ENCODE measurements around the gene SLC2A11. TPM values are rescaled to one million over a fixed set of nuclear protein-coding genes. Genes with fewer than 3 reads are reported as not detected.

The SLC2A11 gene
- total RNA-seq, 1 donor from 2014 or later = 52.4 TPM

- Mint-ChIP-seq H3K4me3 (ENCODE audit: unreplicated experiment) (no peak overlapping the region), H3K27ac (ENCODE audit: unreplicated experiment) (peak overlapping the region; percentile 34), H3K4me1 (ENCODE audit: low read depth, unreplicated experiment) (peaks cover 8% of the 10 kb centered on the region), H3K36me3 (ENCODE audit: unreplicated experiment) (no peaks in the 10 kb centered on the region), H3K27me3 (ENCODE audit: unreplicated experiment) (peaks cover 18% of the 10 kb centered on the region), H3K9me3 (ENCODE audit: unreplicated experiment) (peaks cover 20% of the 10 kb centered on the region)
- TF ChIP-seq, protein P1, sequence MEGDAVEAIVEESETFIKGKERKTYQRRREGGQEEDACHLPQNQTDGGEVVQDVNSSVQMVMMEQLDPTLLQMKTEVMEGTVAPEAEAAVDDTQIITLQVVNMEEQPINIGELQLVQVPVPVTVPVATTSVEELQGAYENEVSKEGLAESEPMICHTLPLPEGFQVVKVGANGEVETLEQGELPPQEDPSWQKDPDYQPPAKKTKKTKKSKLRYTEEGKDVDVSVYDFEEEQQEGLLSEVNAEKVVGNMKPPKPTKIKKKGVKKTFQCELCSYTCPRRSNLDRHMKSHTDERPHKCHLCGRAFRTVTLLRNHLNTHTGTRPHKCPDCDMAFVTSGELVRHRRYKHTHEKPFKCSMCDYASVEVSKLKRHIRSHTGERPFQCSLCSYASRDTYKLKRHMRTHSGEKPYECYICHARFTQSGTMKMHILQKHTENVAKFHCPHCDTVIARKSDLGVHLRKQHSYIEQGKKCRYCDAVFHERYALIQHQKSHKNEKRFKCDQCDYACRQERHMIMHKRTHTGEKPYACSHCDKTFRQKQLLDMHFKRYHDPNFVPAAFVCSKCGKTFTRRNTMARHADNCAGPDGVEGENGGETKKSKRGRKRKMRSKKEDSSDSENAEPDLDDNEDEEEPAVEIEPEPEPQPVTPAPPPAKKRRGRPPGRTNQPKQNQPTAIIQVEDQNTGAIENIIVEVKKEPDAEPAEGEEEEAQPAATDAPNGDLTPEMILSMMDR (IDR thresholded peaks at IDR 0.05; ENCODE audit: partially characterized antibody, unreplicated experiment) = no peak
- DNase-seq = no peak
These were observed 16.4 kb upstream of the SLC2A11 start for GRCh38 chr22:23841292-23841691.

GRCh38 chr22:23841736-23842445 is 15.8 kb upstream of the SLC2A11 start:
- H3K4me3 Mint-ChIP-seq (ENCODE audit: unreplicated experiment) = no peak overlapping the region
- H3K36me3 Mint-ChIP-seq (ENCODE audit: unreplicated experiment) = no peaks in the 10 kb centered on the region
- H3K9me3 Mint-ChIP-seq (ENCODE audit: unreplicated experiment) = peaks cover 20% of the 10 kb centered on the region
- peaks cover 15% of the 10 kb centered on the region for H3K27me3 Mint-ChIP-seq (ENCODE audit: unreplicated experiment)
- peak overlapping the region; percentile 34 for H3K27ac Mint-ChIP-seq (ENCODE audit: unreplicated experiment)
- peaks cover 8% of the 10 kb centered on the region for H3K4me1 Mint-ChIP-seq (ENCODE audit: low read depth, unreplicated experiment)
- DNase-seq = no peak
- TF ChIP-seq, protein P1 (IDR thresholded peaks at IDR 0.05; ENCODE audit: partially characterized antibody, unreplicated experiment) = no peak

GRCh38 chr22:23842599-23842998 is 15.1 kb upstream of the SLC2A11 start:
- Mint-ChIP-seq H3K36me3 (ENCODE audit: unreplicated experiment) (no peaks in the 10 kb centered on the region), H3K4me3 (ENCODE audit: unreplicated experiment) (no peak overlapping the region), H3K9me3 (ENCODE audit: unreplicated experiment) (peaks cover 18% of the 10 kb centered on the region), H3K27me3 (ENCODE audit: unreplicated experiment) (peaks cover 15% of the 10 kb centered on the region), H3K27ac (ENCODE audit: unreplicated experiment) (no peak overlapping the region), H3K4me1 (ENCODE audit: low read depth, unreplicated experiment) (peaks cover 8% of the 10 kb centered on the region)
- DNase-seq = no peak
- TF ChIP-seq, protein P1 (IDR thresholded peaks at IDR 0.05; ENCODE audit: partially characterized antibody, unreplicated experiment) = no peak

DNA sequence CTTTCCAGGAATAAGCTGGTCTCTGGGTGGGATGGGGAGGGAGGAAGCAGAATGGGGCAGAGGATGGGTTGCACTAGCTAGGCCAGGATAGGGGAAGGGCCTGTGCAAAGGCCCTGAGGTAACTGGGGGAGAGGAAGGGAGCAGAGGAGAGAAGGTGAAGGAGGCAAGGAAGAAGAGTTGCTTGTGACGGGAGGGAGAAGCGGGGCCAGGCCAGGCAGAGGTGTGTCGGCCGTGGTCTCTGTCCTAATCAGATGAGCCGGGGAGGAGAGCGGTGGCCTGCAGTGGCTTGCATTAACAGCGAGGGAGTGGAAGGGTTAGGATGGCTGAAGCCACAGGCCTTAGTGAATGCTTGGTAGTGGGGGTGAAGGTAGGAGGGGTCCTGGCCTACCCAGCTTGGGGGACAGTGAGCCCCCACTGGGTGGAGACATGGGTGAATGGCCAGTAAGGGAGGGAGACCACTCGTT is 12.9 kb upstream of the SLC2A11 start:
- H3K4me3 Mint-ChIP-seq (ENCODE audit: unreplicated experiment) = no peak overlapping the region
- TF ChIP-seq, protein P1 (IDR thresholded peaks at IDR 0.05; ENCODE audit: partially characterized antibody, unreplicated experiment) = no peak

More for the DNA sequence above, 12.9 kb upstream of the SLC2A11 start:
- H3K27me3 Mint-ChIP-seq (ENCODE audit: unreplicated experiment) = peaks cover 8% of the 10 kb centered on the region
- no peaks in the 10 kb centered on the region for H3K4me1 Mint-ChIP-seq (ENCODE audit: low read depth, unreplicated experiment)
- H3K9me3 Mint-ChIP-seq (ENCODE audit: unreplicated experiment) = peaks cover 8% of the 10 kb centered on the region
- DNase-seq = no peak
- no peaks in the 10 kb centered on the region for H3K36me3 Mint-ChIP-seq (ENCODE audit: unreplicated experiment)
- no peak overlapping the region for H3K27ac Mint-ChIP-seq (ENCODE audit: unreplicated experiment)

Data from glutamatergic neuron (in vitro differentiated cells).